NCI-H2196 treated with DMSO at 0.1 percent for 48 hours (cell line): Measurements from ENCODE around the gene UNC45A.
"Not testable (repeated sequence)": the region's sequence is repeated elsewhere in the genome, so short reads cannot be mapped to it uniquely, and the experiment has no call there.

Experiments used
- DNase-seq: peaks from one replicate; lab custom pipeline; 2025; ENCODE audit not compliant: unreplicated experiment; lab: John Stamatoyannopoulos, UW

The UNC45A gene

GRCh38 chr15:90934949-90935751 lies at the start of gene UNC45A:
Gene UNC45A (plus strand): TSS chr15:90935285. CDS start chr15:90935325, 40 bp downstream.
- DNase-seq: peak; percentile 72

- DNase-seq: no peak
These were observed 49.4 kb upstream of the UNC45A start for GRCh38 chr15:90885432-90886290.

GRCh38 chr15:90886291-90886614 lies 48.8 kb upstream of the UNC45A start:
- no peak for DNase-seq

GRCh38 chr15:90887037-90887481 lies 48.0 kb upstream of the UNC45A start:
- DNase-seq: no peak

GRCh38 chr15:90889313-90889730 lies 45.8 kb upstream of the UNC45A start:
- no peak for DNase-seq

- DNase-seq: no peak
These were observed 45.2 kb upstream of the UNC45A start for GRCh38 chr15:90889736-90890456.

- no peak for DNase-seq
These were observed 44.2 kb upstream of the UNC45A start for GRCh38 chr15:90890839-90891238.

- DNase-seq: no peak
These were observed 43.6 kb upstream of the UNC45A start for GRCh38 chr15:90891346-90891949.

- no peak for DNase-seq
These were observed 43.1 kb upstream of the UNC45A start for GRCh38 chr15:90892023-90892422.

GRCh38 chr15:90892498-90893174 lies 42.4 kb upstream of the UNC45A start:
- no peak for DNase-seq

- DNase-seq: no peak
These were observed 41.7 kb upstream of the UNC45A start for GRCh38 chr15:90893175-90894090.

- peak; percentile 30 for DNase-seq
These were observed 39.4 kb upstream of the UNC45A start for GRCh38 chr15:90895571-90896117.

- DNase-seq: not testable (repeated sequence)
These were observed 37.9 kb upstream of the UNC45A start for GRCh38 chr15:90897131-90897655.

- no peak for DNase-seq
These were observed 33.7 kb upstream of the UNC45A start for GRCh38 chr15:90901175-90902039.

- DNase-seq: peak; percentile 22
These were observed 32.8 kb upstream of the UNC45A start for GRCh38 chr15:90902040-90902839.

- DNase-seq: peak; percentile 36
These were observed 32.0 kb upstream of the UNC45A start, which contains the start of gene MAN2A2 for GRCh38 chr15:90902840-90903732. Gene MAN2A2 (plus strand): TSS chr15:90903302. CDS start chr15:90904208, 906 bp downstream.
